HK-2 (cell line): ENCODE results near the gene GLI3.

Experiments used
- DNase-seq: peaks from one replicate; pipeline ENCODE4 v3.0.0-alpha.2; 2018; ENCODE audit not compliant: unreplicated experiment

Gene GLI3

DNA sequence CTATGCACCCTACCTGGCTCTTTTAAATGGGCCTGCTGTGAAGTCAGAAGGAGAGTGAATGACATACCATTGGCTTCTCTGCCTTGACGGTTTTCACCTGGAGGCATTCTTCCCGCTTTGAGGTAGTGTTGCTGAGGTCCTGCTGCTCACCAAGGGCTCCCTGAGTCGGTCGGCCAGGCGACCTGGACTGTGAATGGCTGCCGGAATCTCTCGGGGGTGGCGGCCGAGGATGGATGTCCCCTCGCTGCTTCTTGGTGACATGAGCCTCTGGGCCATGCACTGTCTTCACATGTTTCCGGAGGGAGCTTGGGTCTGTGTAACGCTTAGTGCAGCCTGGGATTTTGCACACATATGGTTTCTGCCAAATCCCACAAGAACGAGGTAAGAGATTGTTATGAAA lies 264.7 kb downstream of the GLI3 start:
- DNase-seq = no peak

DNA sequence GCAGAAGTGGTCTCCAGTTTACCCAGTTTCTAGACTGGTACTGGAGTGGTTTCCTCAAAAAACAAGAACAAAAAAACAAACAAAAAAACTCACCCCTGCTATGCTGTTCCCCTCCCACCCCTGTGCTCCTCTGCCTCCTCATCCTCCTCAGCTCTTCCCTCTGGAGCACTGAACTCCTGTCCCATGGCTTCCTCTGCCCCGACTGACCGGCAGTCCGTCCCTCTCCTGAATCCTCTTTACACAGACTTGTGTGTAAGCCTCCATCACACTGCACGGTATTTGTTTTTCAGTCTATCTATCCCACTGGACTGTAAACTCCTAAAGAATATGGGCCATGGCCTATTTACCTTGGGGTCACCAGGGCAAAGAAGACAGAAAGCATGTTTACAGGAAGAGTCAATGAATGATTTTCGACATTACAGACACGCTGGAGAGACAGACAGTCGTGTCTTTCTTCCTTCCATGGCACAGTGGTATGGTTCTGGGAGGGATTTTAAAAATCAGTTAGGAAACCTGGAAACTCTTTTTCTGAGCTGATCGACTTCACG lies 265.3 kb downstream of the GLI3 start:
- no peak for DNase-seq

DNA sequence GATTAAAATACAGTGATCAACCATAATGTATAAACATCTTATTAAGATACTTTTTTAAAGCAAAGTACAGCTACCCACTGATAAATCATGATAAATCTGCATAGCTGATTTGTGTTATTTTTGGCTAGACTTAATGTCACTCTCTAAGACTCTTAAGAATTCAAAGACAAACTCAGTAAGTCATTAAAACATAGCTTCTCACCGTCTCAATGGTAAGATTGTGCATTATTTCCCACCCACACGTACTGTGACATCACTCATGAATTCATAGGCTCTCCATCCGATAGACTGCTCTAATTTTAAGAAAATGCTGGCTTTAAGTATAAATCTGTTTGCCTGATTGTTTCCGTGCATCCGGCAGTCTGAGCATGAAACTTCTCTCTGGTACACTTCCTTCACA lies 266.1 kb downstream of the GLI3 start:
- no peak for DNase-seq

DNA sequence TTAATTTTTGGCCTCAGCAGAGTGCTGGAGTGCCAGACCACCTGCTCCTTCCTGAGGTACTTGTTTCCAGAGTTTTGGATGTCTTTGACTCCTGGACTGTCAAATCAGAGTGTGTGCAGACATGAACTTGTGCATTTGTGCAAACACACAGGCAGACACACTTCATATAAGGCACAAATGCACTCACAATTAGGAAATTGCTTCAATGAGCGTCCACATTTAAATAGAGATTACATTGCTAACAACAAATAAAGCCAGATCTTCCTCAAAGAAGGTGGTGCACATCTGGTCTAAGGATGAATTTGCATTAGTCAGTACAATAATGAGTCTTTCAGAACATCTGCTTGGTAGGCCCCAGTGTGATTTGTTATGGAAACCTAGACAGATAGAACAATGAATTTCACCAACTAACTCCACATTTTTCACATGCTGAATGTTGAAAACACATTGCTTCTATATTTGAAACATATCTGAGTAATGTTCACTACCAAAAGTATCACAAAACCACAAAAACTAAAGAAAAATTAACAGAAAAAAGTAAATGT lies 267.4 kb downstream of the GLI3 start:
- no peak for DNase-seq

DNA sequence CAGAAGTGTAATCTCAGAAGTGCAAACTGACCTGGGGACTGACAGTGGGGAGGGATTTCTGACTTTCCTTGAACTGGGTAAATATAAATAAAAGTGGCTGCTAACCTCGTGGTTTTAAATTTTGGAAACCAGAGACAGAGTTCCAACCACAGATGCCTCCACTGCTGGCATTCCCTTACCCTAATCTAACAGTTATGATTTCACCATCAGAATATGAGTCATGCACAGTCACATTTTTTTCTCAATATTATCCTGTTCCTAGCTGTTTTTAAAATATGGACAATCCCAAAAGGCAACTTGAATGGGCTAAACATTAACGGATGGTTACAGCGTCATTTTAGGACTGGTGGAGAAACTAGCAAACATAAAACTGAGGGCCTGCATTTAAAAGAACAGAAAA lies 269.9 kb downstream of the GLI3 start:
- DNase-seq = no peak

DNA sequence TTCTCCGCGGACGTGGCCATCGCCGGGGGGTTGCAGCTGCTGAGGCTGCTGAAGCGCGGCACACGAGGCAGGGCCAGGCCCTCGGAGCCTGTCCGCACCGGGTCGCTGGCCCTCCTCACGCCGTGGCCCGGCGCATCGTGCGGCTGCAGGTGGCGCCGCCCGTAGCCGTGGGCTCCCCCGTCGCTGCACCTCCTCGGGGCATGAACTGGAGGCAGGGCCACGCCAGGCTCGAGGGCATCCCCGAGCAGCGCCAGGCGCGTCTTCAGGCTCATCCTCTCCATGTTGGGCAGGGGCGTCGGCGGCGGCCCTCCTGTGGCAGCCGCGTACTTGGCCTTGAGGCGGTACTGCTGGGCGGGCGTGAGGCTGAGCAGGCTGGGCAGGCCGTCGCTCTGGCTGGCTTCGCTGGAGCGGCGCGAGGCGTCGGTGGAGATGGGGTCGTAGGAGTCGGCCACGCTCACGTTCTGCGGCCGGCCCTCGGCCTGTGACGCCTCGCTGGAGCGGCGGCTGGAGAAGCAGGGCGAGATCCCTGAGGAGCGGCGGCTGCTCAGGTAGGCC lies 271.0 kb downstream of the GLI3 start:
- no peak for DNase-seq

DNA sequence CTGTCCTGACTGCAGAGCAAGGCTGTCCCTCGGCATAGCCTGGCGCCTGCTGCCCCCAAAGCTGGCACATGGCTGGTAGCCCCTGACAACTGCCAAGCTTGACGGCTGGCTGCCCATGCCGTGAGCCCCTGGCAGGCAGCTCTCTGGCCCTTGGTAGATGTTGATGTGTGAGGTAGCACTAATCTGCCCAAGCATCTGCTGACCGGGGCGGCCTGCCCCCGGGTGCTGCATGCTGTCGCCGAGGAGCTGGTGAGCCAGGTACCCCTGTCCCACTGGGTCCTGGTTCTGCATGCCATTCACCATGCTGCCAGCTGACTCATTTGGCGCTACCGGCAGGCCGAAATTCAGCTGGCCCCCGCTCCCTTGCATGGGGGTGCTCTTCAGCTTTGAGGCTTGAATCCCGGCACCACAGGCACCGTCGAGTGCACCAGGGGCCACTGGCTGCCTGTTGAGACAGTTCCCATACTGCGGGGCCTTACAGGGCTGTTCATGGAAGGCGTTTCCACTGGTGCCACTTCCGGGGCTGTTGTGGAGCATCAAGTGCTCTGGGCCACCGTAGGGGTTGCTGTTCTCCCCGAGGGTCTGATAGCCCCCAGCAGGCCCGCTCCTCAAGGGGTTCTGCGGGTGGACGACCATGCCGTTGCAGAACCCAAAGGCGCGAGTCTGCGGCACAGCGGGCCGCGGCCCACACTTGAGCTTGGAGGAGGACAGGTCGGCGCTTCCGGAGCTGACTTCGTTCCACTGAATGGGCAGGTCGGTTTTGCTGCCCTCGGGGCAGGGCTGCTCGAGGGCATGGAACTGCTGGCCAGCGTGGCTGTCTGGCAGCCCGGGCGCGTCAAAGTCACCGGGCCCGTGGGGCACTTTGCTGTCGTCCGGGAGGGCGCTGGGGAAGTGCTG lies 271.9 kb downstream of the GLI3 start:
- no peak for DNase-seq

DNA sequence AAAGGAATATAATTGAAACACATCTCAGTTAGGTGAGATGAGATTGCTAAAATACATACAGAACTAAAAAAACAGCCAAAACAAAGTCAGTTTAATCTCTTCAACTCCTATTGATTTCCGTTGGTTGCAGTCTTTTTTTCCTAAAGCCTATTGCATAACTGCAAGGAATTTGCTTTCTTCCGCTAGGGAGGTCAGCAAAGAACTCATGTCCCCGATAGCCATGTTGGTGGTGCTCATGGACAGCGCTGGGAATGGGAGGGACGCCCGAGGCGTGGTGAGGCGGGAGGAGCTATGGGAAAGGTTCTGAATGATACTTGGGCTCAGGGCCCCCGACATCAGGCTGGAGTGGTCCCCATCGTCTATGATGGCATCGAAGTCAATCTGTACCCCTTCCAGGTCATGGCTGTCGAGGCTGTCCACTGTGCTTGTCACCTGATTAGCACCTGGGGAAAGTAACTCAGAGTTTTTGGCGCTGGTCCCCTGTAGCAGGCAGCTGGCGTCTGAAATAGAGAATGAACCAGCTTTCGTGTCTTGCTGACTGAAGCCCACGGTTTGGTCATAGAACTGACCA lies 272.7 kb downstream of the GLI3 start:
- DNase-seq = no peak

DNA sequence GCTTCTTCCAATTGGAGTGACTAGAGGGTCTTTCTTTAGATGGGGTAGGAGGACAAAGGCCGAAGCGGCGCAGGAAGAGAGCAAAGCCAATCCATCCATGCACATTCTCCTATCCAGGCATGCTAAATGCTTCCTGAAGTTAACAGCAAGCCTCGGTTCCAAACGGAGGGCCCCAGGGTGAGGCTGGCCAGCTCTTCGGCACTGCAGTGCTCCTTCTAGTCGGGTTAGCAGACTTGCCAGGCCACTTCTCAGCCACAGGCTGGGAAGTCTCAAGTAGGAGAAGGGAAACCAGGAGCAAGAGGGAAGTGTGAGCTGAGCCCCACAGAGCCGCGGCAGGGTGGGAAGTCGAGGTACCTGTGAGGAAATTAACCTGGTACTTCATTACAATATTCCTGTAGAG lies 280.3 kb downstream of the GLI3 start:
- no peak for DNase-seq

DNA sequence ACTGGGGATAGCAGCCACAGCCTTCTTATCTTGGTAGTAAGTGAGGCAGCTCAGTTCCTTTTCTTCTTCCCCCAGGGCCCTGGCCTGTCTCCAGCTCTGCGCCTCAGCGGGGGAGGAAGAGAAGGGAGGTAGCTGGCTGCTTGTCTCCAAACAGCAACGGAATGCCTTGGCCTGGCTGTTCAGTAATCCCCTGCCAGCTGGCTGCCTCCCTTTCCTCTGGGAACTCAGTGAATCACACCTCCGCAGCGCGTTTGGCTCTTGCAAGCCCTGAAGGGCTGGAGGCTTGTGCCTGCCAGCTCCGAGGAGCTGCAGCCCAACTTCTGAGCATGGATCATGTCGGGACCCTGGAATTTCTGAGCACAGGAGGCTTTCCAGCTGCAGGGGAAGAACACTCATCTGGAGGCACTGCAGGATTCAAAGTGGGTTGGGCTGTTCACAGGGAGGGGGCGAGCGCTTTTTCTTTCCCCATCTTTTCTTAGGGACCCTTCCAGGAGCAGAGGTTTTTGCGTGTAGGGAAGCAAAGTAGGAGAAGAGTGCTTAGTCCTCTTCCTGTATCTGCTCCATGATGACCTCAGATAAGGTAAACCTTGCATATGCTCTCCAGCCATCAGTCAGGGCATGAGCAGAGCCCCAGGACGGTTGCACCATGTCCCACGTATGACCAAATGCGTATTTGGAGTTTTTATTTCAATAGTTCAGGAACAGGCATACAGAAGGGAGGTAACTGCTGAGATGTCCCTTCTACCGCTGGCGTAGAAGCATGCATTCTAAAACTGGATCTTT lies 280.9 kb downstream of the GLI3 start:
- peak; percentile 85 for DNase-seq

DNA sequence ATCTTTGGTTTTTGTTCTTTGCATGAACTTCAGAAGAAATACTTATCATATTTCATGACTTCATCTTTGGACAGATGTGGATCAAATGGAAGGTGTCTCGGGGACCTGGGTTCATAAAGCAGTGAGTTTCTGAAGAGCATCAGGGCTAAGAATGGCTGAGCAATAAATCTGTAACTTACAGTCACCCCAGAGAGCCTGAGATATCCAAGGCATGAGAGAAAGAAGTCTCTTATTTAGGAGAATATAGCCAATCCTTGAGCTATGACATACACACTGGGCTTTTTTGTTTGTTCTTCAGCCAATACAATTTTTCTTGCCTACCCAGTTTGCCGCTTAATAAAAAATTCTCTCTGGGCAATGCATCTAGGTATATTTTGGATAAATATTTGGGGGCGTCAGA lies 281.6 kb downstream of the GLI3 start:
- DNase-seq = no peak

DNA sequence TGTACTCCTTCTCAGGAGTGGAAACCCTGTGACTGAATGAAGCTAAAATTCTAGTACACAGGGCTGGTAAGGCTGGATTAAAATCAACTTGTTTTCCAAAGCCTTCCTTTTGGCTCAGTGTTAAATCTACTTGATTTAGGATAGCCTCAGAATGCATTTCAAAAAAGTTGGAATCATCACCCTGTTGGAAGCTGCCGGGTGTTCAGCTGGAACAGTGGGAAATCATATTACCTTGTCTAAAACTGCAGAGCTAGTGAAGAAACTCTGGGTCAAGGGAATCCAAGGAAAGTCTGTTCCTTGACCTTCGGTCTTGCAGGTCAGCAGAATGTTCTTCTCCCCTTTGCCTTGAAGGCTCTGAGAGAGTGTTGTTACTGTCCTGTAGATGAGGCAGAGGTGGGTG lies 282.0 kb downstream of the GLI3 start:
- no peak for DNase-seq

DNA sequence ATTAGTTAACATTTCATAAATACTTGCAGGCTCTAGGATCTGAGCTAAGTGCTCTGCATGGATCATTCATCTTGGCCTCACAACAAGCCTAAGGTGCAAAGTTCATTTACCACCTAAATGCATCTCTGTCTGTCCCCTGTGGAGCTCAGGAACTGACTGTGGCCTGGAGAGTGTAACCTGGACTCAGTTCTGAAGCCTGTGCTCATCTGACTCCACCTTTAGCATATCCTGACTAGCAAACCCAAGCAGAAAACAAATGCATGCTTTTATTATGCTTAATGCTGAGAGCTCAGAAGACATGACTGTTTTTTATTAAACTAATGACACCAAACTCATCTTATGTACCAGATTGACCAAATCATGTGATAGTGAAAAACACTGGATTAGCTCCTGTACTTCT lies 288.5 kb downstream of the GLI3 start:
- no peak for DNase-seq

DNA sequence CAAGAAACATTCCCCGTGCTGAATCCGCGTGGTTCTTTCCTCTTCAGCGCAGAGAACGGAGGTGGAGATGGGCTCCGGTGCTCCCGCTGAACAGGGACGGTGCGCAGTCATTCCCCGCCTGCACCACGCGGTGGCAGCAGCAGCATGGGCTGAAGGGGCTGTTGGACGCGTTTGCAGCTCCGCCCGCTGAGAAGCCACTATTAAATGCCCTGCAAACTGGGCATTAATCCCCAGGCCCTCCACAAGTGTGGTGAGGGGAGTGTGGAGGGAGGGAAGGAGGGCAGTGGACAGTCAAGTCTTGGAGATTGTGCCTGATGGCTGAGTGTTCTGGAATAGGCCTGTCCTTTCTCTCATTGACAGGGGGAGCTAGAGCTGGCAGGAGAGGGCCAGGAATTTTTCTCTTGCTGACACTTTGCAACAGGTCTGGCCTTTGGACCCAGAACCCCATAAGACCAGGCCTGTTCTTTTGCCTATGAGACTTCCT lies 293.9 kb downstream of the GLI3 start:
- DNase-seq = peak; percentile 86

DNA sequence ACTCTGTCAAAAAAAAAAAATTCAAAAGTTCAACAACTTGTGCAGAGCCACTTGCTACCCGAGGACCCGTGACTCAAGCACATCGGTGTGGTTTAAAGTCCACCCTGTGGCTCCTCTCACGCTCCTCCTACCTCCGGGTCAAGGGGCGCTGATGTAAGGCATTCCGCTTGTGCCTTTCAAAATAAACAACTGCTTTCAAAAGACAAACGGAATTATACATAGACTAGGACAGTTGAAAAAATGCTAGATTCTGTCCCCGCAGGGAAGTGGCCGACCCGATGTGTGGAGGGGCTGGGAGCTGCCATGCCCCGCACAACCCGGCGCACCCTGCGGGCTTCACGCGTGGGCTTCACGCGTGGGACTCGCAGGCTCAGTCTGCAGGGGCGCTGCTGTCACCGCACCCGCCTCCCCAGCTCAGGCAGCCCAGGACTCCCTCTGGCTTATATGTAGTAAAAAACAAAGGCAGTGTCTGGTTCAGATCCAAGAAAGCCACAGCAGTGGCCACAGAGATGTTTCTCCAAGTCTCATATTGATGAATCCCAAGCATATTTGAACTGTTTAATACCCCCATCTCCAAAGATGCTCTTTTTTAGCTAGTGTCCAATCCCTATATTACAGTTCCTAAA lies 294.4 kb downstream of the GLI3 start:
- DNase-seq = no peak

DNA sequence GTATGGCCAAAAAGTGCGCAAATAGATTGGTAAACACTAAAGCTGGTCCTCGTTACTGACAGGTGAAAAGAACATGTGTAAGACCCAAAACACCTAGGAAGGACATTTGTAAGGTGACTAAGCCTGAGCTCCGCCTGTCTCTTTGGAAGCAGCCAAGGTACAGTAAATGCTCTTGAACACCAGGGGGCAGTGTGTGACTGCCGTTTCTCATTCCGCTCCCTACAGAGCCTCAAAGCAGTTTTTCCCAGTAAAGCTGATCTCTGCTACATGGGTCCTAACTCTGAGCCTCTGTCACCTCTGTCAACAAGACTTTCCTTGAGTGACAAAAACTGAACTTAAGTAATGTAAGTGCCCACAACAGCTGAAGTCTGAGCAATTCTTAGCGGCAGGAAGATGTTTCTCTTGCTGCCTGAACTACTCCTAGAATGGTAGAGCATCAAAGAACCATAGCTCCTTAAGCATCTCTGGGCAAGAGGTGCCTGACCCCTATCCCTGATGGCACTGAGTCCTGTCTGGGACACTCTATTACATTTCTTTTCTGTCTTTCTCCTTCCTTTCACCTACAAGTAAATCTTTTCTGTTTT lies 296.2 kb downstream of the GLI3 start:
- DNase-seq = peak; percentile 78

DNA sequence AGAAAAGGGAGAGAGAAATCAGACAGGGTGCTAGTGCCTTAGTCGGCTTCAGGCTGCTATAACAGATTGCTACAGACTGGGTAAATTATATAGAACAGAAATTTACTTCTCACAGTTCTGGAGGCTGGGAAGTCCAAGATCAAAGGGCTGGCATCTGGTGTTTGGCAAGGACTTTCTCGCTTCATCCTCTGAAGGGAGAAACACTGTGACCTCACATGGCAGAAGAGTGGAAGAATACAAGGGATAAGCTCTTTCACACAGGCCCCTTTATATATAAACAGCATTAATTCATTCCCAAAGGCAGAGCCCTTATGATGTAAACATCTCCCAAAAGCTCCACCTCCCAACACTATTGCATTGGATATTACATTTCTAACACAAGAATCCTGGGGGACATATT lies 298.6 kb downstream of the GLI3 start:
- no peak for DNase-seq

DNA sequence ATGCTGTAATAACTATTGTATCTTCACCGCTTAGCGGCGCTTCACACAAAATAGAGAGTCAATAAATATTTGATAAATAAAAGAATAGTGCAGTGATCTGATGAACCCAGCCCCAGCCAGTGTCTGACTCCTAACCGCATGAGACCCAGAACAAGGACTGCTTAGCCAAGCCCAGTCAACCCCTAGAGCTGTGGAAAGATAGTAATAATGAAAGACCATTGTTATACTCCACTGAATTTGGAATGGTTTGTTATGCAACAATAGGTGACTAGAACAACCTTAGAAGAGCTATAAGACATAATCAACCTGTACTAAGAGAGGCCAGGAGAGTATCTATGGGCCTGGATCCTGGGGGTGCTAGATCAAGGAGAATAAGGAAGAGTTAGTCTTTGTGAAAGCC lies 303.6 kb downstream of the GLI3 start:
- no peak for DNase-seq

DNA sequence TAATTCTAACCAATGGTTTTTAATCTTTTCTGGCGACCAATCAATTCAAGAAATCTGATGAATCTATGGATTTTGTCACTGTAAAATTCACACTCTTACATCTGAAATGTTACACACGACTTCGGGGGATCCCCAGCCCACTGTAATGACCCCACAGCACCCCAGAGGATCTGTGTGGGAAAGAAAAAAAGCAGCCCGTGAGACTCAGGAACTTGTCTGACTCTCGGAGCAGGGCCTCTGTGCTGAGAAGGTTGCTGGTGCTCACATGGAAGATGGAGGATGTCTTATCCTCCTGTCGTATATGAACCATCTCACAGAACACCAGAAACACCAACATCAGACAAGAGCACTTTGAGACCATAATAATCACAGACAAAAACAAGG lies 305.8 kb downstream of the GLI3 start:
- DNase-seq = no peak

DNA sequence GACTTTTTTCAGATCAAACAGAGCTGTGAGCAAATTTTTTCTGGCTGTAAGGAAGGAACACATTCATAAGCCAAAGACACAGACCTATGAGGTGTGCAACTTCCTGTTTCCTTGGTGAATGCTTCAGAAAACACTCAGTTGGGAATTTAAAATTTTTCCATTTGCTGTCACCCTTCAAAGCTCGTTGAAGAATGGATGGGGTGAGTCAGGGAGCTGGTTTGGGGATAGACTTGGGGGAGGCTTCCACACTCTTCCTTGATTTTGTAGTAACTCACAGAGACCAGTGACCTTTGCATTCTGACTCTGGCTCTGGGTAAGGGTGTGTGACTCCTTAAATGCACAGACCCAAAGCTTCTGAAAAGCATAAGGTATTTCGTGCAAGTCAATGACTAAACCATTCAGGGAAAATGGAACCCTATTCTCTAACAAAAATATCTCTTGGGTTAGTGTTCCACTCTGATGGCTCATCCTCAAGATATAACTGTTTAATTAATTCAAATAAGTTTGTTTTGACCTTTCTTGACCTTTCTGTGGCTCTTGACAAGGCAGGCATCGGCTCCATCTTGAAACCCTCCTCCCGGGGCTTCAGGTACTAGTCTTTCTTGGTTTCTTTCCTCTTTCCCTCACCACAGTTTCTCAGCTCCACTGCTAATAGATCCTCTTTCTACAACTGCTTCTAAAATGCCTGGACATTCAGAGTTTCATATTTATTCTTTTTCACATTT lies 306.3 kb downstream of the GLI3 start:
- no peak for DNase-seq
